Upper lobe of right lung (tissue), 1 donor: Measurements from ENCODE around the gene DLK2. TPM values are rescaled to one million over a fixed set of nuclear protein-coding genes. Genes with fewer than 3 reads are reported as not detected.
"Not testable (repeated sequence)": the region's sequence is repeated elsewhere in the genome, so short reads cannot be mapped to it uniquely, and the experiment has no call there.

Source experiments
- ATAC-seq: fragments of 200-7000 bp; cut with Tn5 transposase; one replicate; pipeline ENCODE4 v1.9.1; 2020; ENCODE audit warnings: mild to moderate bottlenecking, moderate library complexity
- DNase-seq: peaks from one replicate; pipeline ENCODE4 v3.0.0-alpha.2; 2020
- H3K27ac ChIP-seq: fragments of 200-600 bp; one replicate; pipeline ENCODE4 v1.8.0; 2022
- H3K27me3 ChIP-seq: fragments of 200-600 bp; one replicate; pipeline ENCODE4 v1.8.0; 2022; ENCODE audit warnings: mild to moderate bottlenecking
- H3K36me3 ChIP-seq: fragments of 200-600 bp; one replicate; pipeline ENCODE4 v1.8.0; 2022
- H3K4me1 ChIP-seq: fragments of 200-600 bp; one replicate; pipeline ENCODE4 v1.8.0; 2022
- H3K4me3 ChIP-seq: fragments of 200-600 bp; one replicate; pipeline ENCODE4 v1.8.0; 2022; ENCODE audit warnings: mild to moderate bottlenecking
- H3K9me3 ChIP-seq: fragments of 200-600 bp; one replicate; pipeline ENCODE4 v1.8.0; 2022
- CTCF ChIP-seq: fragments of 200-600 bp; IDR thresholded peaks from one replicate; pipeline ENCODE4 v1.8.0; 2022; ENCODE audit warnings: antibody characterized with exemption
- intact Hi-C: fragments of 100-400 bp; cut with DNase I; formaldehyde crosslinking; loops from one replicate; pipeline ENCODE4 v1.11.0; 2022
- total RNA-seq: library from RNA; stranded (reverse); fragmentation: NEBNext Ultra II Directional; extraction: Animal tissue kit (Norgen Biotek cat#: 25700); gene quantifications from one replicate; pipeline ENCODE4 v1.2.1, GENCODE V29; 2021
- donor health status: DM: no; HTN: yes; CAD: no; lungs with severe emphysema.

DLK2 gene
- total RNA-seq, 1 donor from 2014 or later = 0.23 TPM

DNA sequence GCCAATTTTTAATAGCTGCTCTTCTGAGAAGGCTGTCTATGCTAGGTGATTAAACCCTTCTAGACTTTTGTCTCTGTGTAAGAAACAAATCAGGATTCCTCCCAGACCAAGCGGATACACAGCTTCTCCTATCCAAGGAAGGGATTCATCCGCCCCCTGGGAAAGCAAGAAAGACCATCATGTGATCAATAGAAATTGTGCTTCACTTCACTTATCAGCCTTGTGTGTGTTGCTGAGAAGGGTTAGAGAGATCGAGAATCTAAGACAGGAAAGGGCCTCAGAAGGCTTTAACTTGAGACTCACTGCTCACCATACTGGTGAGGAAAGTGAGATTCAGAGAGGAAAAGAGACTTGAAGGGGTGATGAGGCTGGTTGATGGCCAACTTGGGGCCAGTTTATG, 26.5 kb downstream of the DLK2 start:
- intact Hi-C loops = no loop called here
- H3K27ac ChIP-seq = no peak overlapping the region
- no peak for TF ChIP-seq CTCF

DNA sequence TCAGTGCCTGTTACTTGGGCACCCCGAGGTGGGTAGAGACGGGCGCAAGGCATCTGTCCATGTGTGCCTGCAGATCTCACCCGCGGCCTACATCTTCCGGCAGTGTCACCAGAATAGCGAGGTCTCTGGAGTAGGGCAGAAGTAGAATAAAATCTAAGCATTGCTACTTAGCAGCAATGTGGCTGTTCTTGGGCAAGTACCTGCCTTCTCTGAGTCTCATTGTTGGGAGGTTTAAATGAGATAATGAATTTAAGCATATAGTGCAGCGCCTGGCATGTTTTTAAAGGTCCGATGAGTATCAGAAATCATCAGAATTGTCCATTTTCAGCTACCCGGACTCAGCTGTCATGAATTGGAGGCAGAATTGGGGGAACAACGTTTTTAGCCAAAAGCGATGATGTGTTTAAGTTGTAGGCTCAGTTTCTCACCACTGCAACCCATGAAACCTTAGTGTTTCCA, 27.2 kb downstream of the DLK2 start:
- peak overlapping the region; percentile 95 for H3K4me3 ChIP-seq
- intact Hi-C loops = no loop called here
- no peaks in the 10 kb centered on the region for H3K27me3 ChIP-seq
- TF ChIP-seq CTCF = no peak
- peaks cover 22% of the 10 kb centered on the region for H3K36me3 ChIP-seq
- peak; percentile 59 for DNase-seq
- H3K27ac ChIP-seq = peak overlapping the region; percentile 86
- H3K4me1 ChIP-seq = peaks cover 11% of the 10 kb centered on the region
- no peaks in the 10 kb centered on the region for H3K9me3 ChIP-seq
- no peak for ATAC-seq

More for the DNA sequence above, 26.5 kb downstream of the DLK2 start:
- no peaks in the 10 kb centered on the region for H3K9me3 ChIP-seq
- DNase-seq (no peak), ATAC-seq (no peak)
- peak overlapping the region; percentile 95 for H3K4me3 ChIP-seq
- peaks cover 29% of the 10 kb centered on the region for H3K36me3 ChIP-seq
- peaks cover 11% of the 10 kb centered on the region for H3K4me1 ChIP-seq
- H3K27me3 ChIP-seq = no peaks in the 10 kb centered on the region

DNA sequence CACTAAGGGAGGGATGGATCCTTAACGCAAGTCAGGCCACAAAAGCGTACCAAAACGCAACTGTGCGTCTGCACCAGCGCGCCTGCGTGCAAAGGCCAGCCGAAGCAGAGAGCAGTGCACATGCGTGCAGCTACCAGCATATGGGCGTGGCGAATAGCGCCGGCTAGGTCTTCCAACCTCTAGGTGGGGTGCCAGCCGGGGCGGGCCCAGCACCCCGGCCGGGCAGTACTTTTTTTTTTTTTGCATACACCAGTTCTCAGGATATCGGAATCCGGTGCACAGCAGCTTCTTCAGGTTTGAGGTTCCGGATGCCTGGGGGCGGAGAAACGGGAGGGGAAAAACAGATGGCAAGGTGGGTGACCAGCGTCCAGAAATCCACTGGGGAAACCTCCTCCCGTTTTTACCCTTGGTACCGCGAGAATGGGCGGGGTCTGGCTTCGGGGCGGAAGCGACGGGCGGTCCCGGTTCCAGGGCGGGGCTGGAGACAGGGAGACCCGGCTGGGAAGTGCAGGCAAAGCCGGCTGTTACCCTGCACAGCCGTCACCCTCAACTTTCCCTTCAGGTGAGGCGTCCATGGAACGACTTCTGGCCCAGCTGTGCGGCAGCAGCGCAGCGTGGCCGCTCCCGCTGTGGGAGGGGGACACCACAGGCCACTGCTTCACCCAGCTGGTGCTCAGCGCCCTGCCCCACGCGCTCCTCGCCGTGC, 27.8 kb downstream of the DLK2 start, which contains the start of gene ABCC10:
TSS of gene ABCC10 (plus strand) at position 136 of the 706 bp plus-strand sequence. CDS start at position 574, 438 bp downstream.
- Histone ChIP-seq H3K4me3 (peak within 1 kb of the TSS; percentile 95), H3K27me3 (no peaks in the 10 kb centered on the region), H3K36me3 (peaks cover 16% of the 10 kb centered on the region), H3K4me1 (peaks cover 11% of the 10 kb centered on the region), H3K9me3 (no peaks in the 10 kb centered on the region), H3K27ac (peak within 1 kb of the TSS; percentile 86)
- TF ChIP-seq CTCF = peak; percentile 44
- intact Hi-C loops = no loop called here
- DNase-seq (peak; percentile 97), ATAC-seq (peak; percentile 98)

GRCh38 chr6:43426928-43427405, 28.4 kb downstream of the DLK2 start:
- H3K4me1 ChIP-seq = peaks cover 11% of the 10 kb centered on the region
- no peak for DNase-seq
- no peaks in the 10 kb centered on the region for H3K27me3 ChIP-seq
- no peak for TF ChIP-seq CTCF
- no peaks in the 10 kb centered on the region for H3K9me3 ChIP-seq
- H3K27ac ChIP-seq = peak overlapping the region; percentile 86
- H3K36me3 ChIP-seq = peaks cover 12% of the 10 kb centered on the region
- intact Hi-C loops = no loop called here
- ATAC-seq = no peak
- peak overlapping the region; percentile 95 for H3K4me3 ChIP-seq

GRCh38 chr6:43425083-43425482, 30.3 kb downstream of the DLK2 start:
- H3K36me3 ChIP-seq, H3K27ac ChIP-seq, H3K4me3 ChIP-seq, H3K27me3 ChIP-seq, ATAC-seq, H3K9me3 ChIP-seq, intact Hi-C loops: not testable (repeated sequence)
- peak; percentile 59 for DNase-seq
- H3K4me1 ChIP-seq = peaks cover 11% of the 10 kb centered on the region

DNA sequence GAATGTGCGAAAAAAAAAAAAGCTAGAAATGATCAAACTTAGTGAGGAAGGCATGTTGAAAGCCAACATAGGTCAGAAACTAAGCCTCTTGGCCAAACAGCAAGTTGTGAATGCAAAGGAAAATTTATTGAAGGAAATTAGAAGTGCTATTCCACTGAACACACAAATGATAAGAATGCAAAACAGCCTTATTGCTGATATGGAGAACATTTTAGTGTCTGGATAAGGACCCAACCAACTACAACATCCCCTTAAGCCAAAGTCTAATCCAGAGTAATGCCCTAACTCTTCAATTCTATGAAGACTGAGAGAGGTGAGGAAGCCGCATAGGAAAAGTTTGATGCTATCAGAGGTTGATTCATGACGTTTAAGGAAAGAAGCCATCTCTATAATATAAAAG, 33.5 kb downstream of the DLK2 start:
- DNase-seq = no peak
- H3K36me3 ChIP-seq = no peaks in the 10 kb centered on the region
- no peaks in the 10 kb centered on the region for H3K4me1 ChIP-seq
- no peak overlapping the region for H3K4me3 ChIP-seq
- no peak for TF ChIP-seq CTCF
- intact Hi-C loops = no loop called here
- no peaks in the 10 kb centered on the region for H3K27me3 ChIP-seq
- no peaks in the 10 kb centered on the region for H3K9me3 ChIP-seq
- ATAC-seq = no peak
- H3K27ac ChIP-seq = no peak overlapping the region
